Right hindlimb (tissue), 1 donor: ENCODE measurements around the gene PLIN4.

ENCODE experiments used
- DNase-seq: peaks from one replicate; pipeline ENCODE4 v3.0.0-alpha.2; 2018

The PLIN4 gene

DNA sequence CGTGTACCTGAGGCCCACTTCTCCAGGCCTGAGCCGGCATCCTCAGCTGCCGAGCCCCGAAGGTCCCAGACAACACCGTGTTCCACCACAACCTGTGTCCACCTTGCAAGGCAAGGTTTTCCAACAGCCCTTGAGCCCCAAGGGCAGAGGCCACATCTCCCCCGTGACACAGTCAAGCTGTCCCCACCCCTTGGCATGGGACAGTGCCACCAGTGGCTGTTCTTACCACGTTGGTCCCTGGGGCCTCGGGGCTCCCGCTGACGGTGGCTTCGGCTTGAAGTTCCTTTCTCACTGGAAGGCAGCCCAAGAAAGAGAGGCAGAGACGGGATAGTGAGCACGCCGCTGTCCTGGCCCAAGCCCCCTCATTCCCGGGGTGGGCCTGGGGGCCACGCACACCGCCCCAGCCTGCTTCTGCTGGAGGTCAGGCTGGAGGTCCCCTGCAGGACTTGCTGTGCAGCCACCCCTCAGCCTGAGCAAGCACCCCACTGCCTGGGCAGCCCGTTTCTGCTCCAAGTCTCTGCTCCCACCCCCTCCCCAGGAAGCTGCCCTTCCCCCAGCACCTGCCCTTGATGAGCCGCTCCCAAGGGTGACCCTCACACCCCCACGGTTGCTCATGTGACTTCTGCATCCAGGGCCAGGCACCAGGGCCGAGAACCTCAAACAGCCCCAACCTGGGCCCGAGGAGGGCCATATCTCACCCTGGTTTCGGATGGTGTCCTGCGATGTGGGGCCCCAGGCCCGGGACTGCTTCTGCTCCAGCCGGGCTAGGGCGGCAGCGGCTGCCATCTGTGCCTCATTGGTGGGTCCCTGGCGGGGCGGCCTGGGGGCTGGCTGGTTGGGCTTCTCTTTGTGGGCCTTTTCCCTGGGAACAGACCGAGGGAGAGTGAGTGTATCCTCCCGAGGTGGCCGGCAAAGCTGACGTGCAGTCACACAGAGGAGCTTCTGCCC lies 64.8 kb downstream of the PLIN4 start:
- no peak for DNase-seq

DNA sequence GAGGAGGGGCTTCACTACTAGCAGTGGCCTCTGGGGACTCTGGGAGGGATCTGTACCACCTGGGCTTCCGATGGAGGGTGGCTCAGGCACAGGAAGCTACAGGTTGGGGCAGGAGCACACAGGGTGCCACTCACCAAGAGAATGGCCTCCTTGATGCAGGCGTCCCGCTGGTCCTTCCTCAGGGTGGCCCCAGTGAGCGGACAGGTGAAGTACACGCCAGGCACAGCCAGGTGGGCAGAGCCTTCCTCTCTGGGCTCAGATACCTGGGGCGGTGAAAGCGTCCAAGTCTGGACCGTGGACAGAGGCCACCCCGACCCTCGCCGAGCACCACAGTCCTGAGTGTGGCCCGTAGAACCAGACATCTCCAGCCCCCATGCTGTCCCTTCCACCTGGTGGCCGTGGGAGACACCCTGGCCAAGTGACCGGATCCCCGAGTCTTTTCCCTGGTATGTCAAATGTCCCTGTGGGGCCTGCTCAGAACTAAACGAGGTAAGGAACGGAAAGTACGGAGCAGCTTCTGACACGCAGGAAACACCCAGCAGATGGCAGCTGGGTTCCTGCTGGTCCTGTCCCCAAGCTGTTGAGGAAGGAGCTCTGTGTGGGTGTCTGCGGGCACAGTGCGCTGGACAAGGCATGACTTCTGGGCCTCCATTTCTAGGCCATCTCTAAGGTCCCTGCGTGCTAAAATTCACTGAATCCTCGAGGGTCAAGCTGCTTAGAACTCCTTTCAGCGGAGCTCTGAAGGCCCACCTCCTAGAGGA lies 65.9 kb downstream of the PLIN4 start:
- DNase-seq = no peak
